SK-MEL-5 (cell line): ENCODE measurements around the gene GRHPR. TPM values are rescaled to one million over a fixed set of nuclear protein-coding genes. Genes with fewer than 3 reads are reported as not detected.

Experiments
- DNase-seq: peaks from one replicate; pipeline ENCODE4 v3.0.0-alpha.2; 2016; ENCODE audit warnings: low read depth, low spot score
- in situ Hi-C: cut with HindIII; loops from 2 replicates; pipeline ENCODE4 v1.10.0; 2016; ENCODE audit warnings: low sequenced_read_pairs, high pct_unique_total_duplicates, low pct_unique_long_range_greater_than_20kb
- total RNA-seq: library from RNA; depleted of rRNA; stranded (reverse); fragments of >200 nt; shearing (Covaris generic); gene quantifications from 2 replicates; pipeline ENCODE4 v1.2.3, GENCODE V29; 2014

Gene GRHPR
- total RNA-seq, 1 experiment from 2014 or later: 139 TPM

DNA sequence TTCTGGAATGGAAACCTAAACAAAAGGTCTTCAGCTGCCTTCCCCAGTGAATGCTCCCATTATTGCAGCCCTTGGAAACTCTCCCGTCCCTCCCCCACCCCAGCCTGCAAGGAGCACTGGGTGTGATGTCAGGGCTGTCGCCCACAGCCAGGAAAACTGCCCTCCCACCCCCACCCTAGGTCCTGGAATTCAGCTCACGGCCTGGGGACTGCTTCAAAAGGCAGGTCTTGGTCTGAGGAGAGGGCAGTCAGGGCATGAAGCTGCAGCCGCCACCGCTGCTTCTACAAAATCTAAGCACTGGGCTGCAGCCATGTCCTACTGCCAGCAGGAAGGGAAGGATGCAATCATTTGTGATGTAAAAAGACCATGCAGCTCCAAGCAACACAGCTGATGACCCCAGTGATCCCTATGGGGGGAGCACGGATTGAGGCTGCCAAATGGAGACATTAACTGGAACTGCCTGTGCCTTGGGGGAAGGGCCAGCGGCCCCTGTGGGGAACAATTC is 11.4 kb downstream of the GRHPR start:
- DNase-seq: no peak
- in situ Hi-C loops: no loop called here

DNA sequence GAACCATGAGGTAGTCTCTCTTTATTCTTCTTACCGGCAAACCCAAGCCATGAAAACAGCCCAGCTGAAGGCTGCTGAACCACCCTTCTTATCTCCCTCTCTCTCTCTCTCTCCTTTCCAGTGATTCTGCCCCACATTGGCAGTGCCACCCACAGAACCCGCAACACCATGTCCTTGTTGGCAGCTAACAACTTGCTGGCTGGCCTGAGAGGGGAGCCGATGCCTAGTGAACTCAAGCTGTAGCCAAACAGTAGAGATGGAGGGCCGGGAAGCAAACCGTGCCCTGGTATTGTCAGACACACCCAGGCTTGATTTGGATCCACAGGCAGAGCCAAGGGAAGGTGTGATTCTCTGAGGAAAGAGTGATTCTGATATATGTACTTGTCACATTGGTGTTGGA is 14.0 kb downstream of the GRHPR start:
- DNase-seq: no peak
- in situ Hi-C loops: no loop called here

DNA sequence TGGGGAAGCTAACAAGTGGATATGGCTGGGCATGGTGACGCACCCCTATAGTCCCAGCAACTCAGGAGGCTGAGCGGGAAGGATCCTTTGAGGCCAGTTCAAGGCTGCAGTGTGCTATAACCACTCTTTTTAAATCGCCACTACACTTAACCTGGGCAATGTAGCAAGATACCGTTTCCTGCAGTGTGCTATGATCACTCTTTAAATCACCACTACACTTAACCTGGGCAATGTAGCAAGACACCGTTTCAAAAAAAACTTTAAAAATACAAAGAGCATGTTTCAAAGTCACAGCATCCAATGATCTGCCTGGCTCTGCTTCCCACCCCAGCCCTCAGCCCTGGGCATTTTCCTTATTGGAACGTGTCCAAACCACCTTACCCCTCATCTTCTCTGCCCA is 14.5 kb downstream of the GRHPR start:
- no peak for DNase-seq
- in situ Hi-C loops: no loop called here

DNA sequence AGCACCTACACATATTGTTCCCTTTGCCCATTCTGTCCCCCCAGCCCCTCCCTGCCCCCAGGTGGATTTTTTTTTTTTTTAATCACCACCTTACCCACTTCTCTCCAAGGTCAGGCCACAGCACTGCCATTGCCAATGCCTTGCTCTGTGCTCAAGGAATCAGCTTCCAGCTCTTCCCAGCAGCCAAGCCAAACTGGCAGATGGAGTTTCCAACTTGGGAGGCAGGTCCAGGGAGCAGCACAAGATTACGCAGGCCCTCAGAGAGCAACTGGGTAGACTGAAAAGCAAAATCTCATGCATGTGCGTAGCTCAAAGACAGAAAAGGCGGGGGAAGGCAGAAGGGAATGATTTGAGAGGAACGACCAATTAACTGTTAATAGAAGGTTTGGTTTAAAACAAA is 15.1 kb downstream of the GRHPR start:
- DNase-seq: no peak
- in situ Hi-C loops: no loop called here

DNA sequence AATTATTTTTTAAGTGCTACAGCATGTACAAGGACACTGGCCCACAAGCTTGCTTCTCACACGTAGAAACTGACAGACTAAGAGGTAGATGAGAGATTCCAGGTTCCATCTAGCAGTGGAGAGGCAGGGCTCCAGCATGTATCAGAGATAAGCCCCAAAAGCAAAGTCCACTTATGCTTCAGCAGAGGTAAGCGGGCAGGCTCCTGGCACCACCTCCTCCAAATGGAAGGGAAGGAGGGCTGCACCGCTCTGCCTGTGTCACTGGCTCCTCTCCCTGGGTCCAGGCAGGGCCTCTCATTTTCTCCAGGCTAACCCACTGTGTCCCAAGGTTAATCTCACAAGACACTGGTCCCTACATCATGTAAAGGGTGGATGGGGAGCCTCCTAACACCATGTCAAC is 15.9 kb downstream of the GRHPR start:
- in situ Hi-C loops: no loop called here
- DNase-seq: no peak

DNA sequence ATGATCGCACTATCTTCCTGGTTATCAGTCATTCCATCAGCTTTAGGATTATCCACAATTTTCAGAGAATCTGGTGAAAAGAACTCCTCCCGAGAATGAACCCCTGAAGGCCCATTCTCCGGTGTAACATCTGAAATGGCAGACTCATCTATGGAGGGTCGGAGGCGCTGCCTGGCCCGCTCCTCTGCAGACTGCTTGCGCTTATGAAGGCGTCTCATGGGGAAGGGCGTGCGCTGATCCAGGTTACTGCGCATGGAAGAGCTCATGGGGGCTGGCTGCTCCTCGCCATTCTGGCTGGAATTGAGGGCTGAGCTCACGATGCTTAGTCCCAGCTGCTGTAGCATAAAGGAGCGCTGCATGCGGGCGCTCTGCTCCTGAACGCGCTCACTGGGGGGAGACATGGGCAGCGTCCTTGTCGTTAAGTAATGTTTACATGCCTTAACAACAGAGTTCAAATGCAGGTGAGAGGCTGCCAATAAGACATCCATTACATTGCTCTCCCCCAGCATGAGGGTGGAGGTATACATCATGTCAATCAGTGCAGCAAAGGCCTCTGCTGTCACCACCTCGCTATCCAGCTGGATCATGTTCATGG is 19.4 kb downstream of the GRHPR start:
- in situ Hi-C loops: no loop called here
- DNase-seq: no peak

DNA sequence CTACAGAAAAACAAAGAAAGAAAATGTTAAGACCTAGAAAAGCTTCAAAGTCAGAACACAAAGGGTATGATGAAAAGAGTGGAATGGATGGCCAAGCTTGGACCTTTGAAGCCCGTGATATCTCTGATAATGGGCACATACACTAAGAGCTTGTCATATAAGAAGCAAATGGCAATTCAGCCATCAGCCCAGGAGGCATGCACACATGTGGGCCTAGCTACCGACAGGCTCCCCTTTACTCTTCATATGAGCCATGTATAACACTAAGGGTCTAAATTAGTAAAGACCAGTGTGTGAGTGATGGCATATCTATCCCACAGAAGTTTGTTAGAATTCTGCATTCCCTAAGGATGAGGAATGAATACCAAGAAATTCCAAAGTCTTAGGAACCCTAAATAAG is 20.1 kb downstream of the GRHPR start:
- in situ Hi-C loops: no loop called here
- no peak for DNase-seq

DNA sequence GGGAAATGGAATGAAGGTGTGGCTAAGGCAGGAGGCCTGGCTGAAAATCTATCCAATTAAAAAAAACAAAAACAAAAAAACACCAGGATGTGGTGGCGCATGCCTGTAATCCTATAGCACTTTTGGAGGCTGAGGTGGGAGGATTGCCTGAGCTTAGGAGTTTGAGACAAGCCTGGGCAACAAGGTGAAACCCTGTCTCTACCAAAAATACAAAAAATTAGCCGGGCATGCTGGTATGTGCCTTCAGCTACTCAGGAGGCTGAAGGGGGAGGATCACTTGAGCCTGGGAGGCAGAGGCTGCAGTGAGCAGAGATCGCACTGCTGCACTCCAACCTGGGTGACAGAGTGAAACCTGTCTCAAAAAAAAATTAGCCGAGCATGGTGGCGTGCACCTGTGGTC is 21.1 kb downstream of the GRHPR start:
- in situ Hi-C loops: no loop called here

DNA sequence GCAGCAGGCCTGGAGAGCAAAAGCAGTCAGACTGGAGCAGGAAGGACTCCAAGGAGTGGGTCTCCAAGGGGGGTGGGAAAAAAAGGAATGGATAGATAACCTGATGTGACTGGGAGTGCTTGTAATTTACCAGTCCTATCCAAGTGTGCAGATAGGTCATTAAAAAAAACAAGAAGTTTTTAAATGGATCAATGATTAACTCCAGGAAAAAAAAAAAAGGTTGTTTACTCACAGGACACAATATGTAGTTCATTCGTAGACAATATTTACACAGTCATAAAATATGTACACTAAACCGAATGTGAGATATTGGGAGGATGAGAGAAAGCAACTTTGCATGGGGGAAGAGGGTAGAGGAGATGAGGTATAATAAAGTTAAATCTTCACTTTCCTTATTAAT is 22.4 kb downstream of the GRHPR start:
- in situ Hi-C loops: no loop called here

More for the DNA sequence above, 21.1 kb downstream of the GRHPR start:
- no peak for DNase-seq

DNA sequence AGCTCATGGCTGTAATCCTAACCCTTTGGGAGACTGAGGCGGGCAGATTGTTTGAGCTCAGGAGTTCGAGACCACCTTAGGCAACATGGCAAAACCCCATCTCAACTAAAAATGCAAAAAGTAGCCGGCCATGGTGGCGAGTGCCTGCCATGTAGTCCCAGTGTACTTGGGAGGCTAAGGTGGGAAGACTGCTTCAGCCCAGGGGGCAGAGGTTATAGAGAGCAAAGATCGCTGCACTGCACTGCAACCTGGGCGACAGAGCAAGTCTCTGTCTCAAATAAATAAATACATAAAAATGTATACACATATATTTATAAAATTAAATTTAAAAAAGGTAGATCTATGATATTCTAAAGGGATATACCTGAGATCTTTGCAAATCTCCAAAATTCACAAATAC is 23.3 kb downstream of the GRHPR start:
- no peak for DNase-seq
- in situ Hi-C loops: no loop called here

More for the DNA sequence above, 22.4 kb downstream of the GRHPR start:
- no peak for DNase-seq

DNA sequence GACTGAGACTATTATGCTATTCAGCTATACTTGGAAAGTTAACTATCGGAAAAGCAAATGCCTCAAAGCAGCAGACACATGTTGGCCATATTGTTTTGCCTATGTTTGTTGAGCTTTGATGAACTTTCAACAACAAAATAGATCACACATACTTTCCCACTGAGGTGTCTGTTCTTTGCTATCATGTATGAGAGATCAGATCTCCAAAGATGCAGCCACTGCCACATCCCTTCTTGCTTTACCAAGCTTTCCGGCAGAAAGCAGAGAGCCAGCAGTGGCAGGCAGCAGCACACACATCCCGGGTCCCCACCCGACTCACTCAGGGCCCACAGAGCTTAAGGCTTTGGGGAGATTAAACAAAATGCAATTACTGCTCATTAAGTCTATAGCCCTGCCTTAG is 23.9 kb downstream of the GRHPR start:
- no peak for DNase-seq
- in situ Hi-C loops: no loop called here

DNA sequence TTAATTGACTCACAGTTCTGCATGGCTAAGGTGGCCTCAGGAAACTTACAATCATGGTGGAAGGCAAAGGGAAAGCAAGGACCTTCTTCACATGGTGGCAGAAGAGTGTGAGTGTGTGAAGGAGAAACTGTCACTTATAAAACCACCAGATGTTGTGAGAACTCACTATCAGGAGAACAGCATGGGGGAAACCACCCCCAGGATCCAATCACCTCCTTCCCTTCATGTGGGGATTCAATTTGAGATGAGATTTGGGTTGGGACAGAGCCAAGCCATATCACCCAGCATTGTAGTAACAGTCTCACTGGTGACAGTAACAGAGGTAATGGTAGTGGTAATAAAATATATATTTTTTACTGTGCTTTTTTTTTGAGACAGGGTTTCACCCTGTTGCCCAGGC is 24.6 kb downstream of the GRHPR start:
- no peak for DNase-seq
- in situ Hi-C loops: no loop called here

DNA sequence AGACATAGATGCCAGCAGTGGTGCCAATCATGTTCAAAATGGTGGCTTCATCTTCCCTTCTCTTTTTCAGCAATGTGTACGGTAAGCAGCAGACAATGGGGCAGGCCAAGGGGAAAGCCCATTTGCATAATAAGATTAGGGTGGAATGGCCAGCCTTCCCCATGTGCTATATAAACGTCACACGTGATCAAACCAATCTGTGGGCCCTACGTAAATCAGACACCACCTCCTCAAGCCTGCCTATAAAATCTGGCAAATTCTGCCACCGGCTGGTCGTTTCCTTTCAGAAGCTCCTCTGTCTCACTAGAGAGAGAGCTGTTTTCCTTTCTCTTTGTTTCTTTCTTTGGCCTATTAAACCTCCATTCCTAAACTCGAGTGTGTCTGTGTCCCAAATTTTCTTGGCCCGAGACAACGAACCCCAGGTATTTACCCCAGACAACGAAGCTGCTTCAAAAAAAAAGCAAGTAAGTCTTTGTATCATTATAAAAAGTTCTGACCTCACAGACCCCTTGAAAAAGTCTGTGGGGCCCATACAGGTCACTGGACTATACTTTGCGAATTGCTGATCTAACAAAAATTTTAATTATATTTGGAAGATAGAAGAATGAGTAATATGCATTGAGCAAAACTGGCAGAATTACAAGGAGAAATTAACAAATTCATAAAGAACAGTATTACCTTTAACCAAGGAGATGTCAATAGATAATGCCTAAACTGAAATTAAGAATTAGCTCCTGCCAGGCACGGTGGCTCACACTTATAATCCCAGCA is 27.6 kb downstream of the GRHPR start:
- in situ Hi-C loops: no loop called here
- peak; percentile 32 for DNase-seq

DNA sequence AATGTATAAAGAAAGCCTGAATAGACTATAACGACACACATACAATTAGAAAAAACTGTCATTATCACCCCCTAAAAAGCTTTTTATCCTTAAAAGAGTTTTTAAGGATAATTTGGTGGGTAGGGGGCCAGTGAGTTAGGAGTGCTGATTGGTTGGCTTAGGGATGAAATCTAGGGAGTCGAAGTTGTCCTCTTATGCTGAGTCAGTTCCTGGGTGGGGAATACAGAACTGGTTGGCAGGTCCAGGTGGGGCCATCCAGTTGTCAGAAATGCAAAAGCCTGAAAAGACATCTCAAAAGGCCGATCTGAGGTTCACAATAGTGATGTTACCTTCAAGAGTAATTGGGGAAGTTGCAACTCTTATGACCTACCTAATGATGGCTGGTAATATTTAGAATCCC is 29.1 kb downstream of the GRHPR start:
- DNase-seq: no peak
- in situ Hi-C loops: no loop called here

DNA sequence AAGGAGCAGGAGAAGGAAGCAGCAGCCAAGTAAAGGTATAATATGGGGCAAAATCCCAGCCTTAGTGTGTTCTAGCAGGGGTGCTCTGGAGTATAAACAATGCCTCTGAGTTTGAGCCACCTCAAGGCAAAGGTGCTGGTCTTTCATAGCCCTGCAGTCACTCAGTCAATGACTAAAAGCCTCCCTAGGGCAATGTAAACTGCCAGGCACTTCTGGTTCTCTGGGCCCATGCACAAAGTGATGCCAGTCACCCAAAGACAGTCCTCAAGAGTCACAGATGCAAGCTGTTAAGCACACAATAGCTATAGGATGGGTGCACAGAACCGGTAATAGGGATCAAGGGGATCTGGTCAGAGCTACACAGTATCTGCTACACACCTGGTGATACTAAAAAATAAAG is 30.1 kb downstream of the GRHPR start:
- in situ Hi-C loops: no loop called here
- no peak for DNase-seq

DNA sequence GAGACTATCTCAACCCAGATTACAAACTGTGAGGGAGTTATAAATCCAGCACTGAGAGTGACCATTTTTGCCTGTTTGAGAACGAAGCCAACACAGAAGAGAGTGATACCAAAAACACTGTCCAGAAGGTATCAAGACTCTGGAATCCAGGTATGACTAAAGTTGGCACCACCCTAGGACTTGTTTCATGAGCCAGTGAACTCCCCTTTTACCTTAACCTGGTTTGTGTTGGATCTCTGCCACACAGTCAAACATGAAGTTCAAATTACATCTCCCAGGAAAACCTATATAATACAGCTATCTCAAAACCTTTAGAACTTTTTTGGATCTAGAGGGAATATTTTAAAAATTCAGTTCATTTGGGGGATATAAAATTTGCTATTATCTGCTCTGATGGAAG is 31.3 kb downstream of the GRHPR start:
- DNase-seq: no peak
- in situ Hi-C loops: no loop called here

DNA sequence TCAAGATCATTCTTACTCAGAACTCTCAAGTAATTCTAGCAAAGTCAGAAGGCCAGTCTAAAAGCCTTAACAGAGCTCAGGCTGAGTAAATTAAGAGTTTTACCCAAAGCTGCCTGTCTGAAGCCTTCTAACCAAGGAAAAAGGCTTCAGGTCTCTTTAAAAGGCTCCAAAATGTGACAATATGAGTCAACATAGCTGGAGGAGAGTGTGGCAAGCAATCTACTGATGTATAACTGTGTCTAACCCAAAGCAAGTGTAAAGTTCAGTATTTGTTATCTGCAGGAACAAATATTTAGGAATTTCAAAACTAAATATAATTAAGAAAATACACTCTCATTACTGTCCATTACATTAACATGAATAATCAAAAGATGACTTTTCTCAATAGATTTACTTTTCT is 31.7 kb downstream of the GRHPR start:
- DNase-seq: no peak
- in situ Hi-C loops: no loop called here

DNA sequence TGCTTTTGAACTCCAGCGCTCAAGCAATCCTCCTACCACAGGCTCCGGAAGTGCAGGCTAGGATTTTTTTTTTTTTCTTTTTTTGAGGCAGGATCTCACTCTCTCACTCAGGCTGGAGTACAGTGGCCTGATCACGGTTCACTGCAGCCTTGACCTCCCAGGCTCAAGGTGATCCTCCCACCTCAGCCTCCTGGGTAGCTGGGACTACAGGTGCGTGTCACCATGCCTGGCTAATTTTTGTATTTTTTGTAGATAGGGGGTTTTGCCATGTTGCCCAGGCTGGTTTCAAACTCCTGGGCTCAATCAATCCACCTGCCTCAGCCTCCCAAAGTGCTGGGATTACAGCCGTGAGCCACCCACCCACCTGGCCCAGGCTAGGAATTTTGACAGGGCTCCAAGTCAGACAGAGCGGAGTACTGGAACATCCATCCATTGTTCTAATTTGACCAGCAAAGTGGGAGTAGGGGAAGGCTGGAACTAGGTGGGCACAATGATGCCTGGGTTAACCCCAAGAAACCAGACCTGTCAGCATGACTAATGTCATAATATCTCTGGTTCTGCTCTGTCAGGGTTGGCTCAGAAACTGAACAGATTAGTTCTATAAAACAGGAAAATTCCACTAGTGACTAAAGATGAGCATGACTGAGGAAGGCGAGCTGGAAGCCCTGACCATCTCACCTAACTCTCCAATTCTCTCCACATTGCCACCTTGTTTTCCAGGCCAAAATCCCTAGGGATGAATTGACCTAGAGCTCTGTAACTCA is 33.6 kb downstream of the GRHPR start:
- in situ Hi-C loops: no loop called here

DNA sequence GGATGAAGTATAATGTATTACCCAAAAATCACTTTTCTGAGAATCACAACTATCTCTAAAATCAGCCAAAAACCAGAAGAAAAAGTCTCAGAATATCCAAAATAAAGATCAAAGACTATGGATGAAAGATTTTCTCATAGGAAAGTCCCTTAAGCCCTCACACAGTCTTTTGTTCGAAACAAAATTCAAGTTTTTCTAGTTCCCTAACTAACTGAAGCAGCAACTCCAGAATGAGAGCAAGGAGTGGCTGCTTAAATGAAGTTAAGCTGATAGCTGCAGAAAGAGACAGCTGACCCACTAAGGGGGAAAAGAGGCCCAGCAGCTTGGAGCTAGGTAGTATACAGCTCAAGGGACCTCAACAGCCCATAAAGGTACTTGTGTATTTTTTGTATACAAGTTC is 34.3 kb downstream of the GRHPR start:
- DNase-seq: no peak
- in situ Hi-C loops: no loop called here

More for the DNA sequence above, 33.6 kb downstream of the GRHPR start:
- no peak for DNase-seq
